GM10266 (cell line): ENCODE data around the gene NKX1-1.

Experiments used
- DNase-seq: peaks from one replicate; pipeline ENCODE4 v3.0.0; 2012; ENCODE audit errors: extremely low spot score
- CTCF ChIP-seq: IDR thresholded peaks from 2 replicates; pipeline ENCODE4 v1.5.1; 2012; ENCODE audit warnings: mild to moderate bottlenecking, low read depth; ENCODE audit not compliant: control insufficient read depth, insufficient read depth; ENCODE audit errors: missing control alignments

Gene NKX1-1

GRCh38 chr4:1384675-1385372 is 21.4 kb downstream of the NKX1-1 start:
- no peak for TF ChIP-seq CTCF
- DNase-seq, result no peak

GRCh38 chr4:1383728-1384591 is 22.3 kb downstream of the NKX1-1 start:
- no peak for TF ChIP-seq CTCF

GRCh38 chr4:1382776-1383727 is 23.2 kb downstream of the NKX1-1 start:
- DNase-seq, result no peak
- TF ChIP-seq CTCF, result no peak

More at GRCh38 chr4:1383728-1384591, 22.3 kb downstream of the NKX1-1 start:
- DNase-seq, result no peak

GRCh38 chr4:1381944-1382541 is 24.2 kb downstream of the NKX1-1 start:
- no peak for TF ChIP-seq CTCF
- DNase-seq, result no peak

- TF ChIP-seq CTCF, result no peak
- DNase-seq, result no peak
These were observed 25.0 kb downstream of the NKX1-1 start for GRCh38 chr4:1381181-1381621.

GRCh38 chr4:1380368-1381151 is 25.7 kb downstream of the NKX1-1 start:
- no peak for TF ChIP-seq CTCF
- DNase-seq, result no peak
